ENCODE results near the gene INPP5B.
"Not testable (repeated sequence)": the region's sequence is repeated elsewhere in the genome, so short reads cannot be mapped to it uniquely, and the experiment has no call there.

The INPP5B gene

GRCh38 chr1:37946703-37947360, at the start of gene INPP5B:
Gene INPP5B (minus strand): TSS chr1:37947053. CDS start chr1:37946308, 745 bp downstream.
- peak; percentile 93 for DNase-seq (ENCODE audit: low spot score)

DNA sequence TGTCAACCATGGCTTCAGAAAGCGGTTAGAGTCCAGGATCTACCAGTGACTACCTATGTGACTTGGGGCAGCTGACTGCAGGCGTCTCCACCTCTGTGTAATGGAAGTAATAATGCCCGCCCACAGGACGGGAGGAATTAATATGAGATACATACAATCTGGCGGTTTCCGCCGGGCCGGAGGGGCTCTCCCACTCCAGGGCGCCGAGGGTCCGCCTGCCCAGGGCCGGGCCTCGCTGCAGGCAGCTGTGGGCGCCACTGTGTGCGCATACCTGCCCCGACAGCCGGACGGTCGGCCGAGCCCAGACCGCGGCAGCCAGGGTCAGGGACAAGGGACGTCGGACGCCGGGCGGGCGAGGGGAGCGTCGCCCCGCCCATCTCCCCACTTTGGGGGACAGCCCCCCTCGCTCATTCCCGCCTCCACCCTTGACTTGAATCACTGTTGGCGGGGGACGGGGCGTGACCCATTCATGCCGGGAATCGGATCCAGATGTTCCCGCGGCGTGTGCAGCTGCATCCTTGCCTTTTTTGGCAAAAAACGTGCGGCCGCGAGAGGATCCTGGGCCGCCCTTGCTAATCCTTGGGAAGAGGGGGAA, 49.0 kb upstream of the INPP5B start:
- DNase-seq (ENCODE audit: low spot score), result peak; percentile 80

DNA sequence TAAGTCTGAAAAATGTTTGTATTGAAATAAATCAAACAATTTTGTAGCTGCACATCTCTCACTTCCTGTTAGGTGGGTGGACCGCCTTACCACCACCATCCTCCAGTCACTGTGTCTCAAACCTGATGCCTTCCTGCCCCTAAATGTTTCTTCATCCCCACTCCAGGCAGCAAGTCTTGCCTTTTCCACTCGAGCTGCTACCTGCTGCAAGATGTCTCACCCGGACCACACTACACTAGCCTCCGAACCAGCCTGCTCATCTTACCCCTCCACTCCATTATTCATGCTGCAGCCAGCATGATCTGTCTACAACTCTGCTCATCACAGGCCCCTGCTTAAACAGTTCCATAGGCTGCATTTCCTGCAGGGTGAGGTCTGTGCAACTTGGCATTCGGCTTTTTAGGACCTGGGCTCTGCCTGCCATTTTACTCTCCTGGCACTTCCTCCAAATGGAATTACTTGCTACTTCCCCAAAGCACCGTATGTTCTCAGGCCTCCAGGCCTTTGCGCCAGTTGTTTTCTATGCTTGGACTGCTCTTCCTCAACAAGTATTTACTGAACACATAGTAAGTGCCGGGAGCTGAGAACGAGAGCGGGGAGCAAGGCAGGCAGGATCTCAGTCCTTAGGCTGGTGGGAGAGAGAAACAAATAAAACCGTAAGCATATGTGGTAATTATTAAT, 48.2 kb upstream of the INPP5B start:
- no peak for DNase-seq (ENCODE audit: low spot score)

GRCh38 chr1:37989361-37989930, 42.6 kb upstream of the INPP5B start:
- peak; percentile 51 for DNase-seq (ENCODE audit: low spot score)

- DNase-seq (ENCODE audit: low spot score), result no peak
Measured at GRCh38 chr1:37987679-37988078, 40.8 kb upstream of the INPP5B start.

DNA sequence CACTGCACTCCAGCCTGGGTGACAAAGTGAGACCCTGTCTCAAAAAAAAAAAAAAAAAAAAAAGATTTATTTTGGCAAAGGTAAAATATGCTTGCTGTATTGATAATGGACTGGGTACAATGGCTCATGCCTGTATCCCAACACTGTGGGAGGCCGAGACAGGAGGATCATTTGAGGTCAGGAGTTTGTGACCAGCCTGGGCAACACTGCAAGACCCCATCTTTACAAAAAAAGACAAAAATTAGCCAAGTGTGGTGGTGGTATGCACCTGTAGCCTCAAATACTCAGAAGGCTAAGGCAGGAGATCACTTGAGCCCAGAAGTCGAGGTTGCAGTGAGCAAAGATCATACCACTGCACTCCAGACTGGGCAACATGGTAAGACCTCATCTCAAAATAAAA, 36.7 kb upstream of the INPP5B start:
- DNase-seq (ENCODE audit: low spot score), result no peak

GRCh38 chr1:37978541-37978940, 31.7 kb upstream of the INPP5B start:
- DNase-seq (ENCODE audit: low spot score), result no peak

DNA sequence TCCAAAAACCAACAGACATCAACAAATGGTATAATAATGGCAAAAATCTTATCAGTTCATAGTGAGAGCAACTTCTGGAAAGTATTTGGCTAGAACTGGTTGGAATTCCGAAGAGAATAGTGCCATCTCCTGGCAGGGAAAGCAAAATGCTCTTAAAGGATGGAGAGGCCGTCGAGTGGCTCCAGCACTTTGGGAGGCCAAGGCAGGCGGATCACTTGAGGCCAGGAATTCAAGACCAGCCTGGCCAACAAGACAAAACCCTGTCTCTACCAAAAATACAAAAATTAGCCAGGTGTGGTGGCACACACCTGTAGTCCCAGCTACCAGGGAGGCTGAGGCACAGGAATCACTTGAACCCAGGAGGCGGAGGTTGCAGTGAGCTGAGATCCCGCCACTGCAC, 28.2 kb upstream of the INPP5B start:
- DNase-seq (ENCODE audit: low spot score), result peak; percentile 45

GRCh38 chr1:37974567-37974966, 27.7 kb upstream of the INPP5B start:
- no peak for DNase-seq (ENCODE audit: low spot score)

DNA sequence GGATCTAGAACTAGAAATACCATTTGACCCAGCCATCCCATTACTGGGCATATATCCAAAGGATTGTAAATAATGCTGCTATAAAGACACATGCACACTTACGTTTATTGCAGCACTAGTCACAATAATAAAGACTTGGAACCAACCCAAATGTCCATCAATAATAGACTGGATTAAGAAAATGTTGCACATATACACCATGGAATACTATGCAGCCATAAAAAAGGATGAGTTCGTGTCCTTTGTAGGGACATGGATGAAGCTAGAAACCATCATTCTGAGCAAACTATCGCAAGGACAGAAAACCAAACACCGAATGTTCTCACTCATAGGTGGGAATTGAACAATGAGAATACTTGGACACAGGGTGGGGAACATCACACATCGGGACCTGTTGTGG, 26.8 kb upstream of the INPP5B start:
- DNase-seq (ENCODE audit: low spot score), result not testable (repeated sequence)

DNA sequence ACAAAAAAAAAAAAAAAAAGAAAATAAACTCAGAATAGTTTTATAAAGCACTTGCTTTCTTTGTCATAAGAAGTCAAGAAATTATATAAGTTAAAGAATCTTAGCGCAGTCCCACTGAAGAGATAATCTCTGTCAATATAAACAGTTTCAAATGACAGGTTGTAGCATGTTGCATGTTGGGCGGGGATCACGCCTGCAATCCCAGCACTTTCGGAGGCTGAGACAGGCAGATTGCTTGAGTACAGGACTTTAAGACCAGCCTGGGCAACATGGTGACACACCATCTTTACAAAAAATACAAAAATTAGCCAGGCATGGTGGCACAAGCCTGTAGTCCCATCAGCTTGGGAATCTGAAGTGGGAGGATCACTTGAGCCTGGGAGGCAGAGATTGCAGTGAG, 18.4 kb upstream of the INPP5B start:
- DNase-seq (ENCODE audit: low spot score), result no peak

- DNase-seq (ENCODE audit: low spot score), result not testable (repeated sequence)
Measured at GRCh38 chr1:37964106-37964505, 17.3 kb upstream of the INPP5B start.

DNA sequence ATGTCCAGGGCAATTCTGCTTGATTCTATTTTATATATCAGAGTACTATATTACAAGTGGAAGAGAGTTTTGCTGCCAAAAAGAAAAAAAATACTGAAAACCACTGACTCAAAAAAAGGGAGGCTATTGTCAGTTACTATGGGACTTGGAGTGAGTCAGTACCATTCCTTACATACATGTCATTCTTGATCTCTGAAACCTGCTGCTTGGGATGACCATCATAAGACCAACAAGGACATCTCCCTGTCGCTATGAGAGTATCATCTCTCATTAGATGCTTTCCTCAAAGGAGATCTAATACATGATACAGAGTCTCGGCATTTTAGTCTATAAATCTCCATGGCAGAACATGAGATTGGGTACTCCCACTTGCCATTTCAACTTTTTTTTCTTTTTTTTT, 11.8 kb upstream of the INPP5B start:
- DNase-seq (ENCODE audit: low spot score), result peak; percentile 75

- no peak for DNase-seq (ENCODE audit: low spot score)
Measured at GRCh38 chr1:37955685-37956084, 8.8 kb upstream of the INPP5B start.

DNA sequence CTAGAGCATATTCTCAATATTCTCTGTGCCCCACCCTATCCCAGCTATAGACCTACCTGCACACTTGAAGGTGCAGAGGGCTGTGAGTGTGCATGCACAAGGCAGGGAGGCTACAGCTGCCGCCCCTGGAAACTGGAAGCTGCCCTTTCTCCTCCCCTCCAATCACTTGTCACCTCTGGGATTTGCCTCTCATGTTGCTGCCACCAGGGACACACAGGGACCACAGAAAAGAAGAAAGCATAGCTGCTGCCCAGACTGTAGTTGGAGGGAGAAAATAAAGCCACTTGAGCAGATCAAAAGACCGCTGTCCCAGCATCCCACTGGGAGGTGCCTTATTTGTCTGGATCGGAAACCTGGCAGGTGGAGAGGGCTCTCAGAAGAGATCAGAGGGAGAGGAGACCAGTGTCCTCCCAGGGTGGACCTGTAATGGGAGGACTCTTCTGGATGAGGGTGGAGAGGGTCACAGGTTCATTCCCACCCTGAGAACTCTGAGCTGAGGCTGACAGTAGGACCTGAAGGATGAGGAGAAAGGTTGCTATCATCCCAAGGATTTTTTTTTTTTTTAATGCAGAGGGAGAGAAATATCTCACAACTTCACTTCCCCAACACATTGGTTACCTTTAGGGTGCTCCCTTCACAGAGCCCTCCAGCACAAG, 7.6 kb upstream of the INPP5B start:
- DNase-seq (ENCODE audit: low spot score), result no peak

DNA sequence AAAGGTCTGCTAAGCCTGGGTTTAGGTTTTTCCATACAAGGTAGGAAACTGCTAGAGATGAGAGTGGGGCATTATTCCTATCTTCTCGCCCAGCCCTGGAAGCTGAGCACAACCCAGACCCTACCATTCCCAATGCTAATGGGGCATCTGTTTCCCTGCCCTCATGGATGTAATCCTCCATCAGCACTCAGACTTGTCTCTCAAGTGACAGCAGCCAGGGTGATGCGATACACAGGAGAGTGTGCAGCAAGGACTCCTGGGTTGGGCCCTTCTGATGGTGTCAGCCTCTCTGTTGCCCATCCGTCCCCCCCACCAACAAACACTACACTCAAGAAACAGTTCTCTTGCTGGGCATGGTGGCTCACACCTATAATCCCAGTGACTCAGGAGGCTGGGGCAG, 5.9 kb upstream of the INPP5B start:
- no peak for DNase-seq (ENCODE audit: low spot score)

GRCh38 chr1:37951783-37952624, 5.2 kb upstream of the INPP5B start:
- DNase-seq (ENCODE audit: low spot score), result no peak

- DNase-seq (ENCODE audit: low spot score), result no peak
Measured at GRCh38 chr1:37951041-37951782, 4.4 kb upstream of the INPP5B start.

DNA sequence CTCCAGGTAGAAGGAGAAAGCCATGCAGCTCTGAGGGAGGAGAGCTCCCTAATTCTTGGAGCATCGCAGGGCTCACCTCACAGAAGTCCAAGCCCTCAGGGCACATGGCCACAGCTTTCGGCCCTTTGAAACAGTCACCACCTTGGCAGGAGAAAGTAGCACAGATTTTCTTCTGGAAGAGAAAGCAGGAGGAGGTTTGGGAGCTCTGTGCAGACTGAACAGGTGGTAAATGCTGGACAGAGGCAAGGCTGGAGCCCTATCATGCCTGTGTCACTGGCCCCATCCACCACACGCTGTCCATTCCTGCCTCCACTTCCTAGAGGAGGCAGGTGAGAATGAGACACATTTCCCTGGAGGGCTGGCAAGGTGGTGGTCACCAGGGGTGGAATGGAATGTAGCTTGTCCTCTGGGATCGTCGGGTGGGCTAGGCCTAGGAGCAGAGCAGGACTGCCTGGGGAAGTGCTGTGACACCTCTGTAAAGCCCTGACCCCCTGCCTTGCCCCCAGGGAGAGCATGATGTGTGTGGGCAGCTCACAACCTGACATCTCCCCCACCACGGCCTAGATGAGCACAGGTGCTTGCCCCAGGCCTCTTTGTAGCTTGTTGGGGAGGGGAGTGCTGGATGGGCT, 2.8 kb upstream of the INPP5B start:
- DNase-seq (ENCODE audit: low spot score), result no peak

DNA sequence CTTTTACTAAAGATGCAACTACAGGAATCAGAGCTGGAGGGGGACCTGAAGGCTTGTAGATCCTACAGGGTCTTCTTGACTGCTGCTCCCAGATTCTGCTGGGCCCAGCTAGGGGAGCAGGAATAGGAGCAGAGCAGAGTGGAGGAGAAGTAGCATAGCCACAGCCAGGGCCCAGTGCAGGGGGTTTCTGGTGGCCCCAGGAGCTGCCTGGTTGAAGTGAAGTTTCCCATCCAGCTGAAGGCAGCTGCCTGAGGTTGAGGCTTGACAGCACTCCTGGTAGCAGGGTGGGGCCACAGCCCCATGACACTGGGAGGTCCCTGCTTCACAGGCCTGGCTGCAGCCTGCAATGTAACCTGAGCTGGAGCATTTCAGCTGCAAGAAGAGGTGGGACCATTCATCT, 2.0 kb upstream of the INPP5B start:
- no peak for DNase-seq (ENCODE audit: low spot score)
